Mesothelial cell of epicardium (in vitro differentiated cells): ENCODE results near the gene ZNF106. TPM values are rescaled to one million over a fixed set of nuclear protein-coding genes. Genes with fewer than 3 reads are reported as not detected.

Experiments
- DNase-seq, 2 experiments: peaks; one replicate each; pipeline ENCODE4 v3.0.0; 2021; ENCODE audit warnings: low spot score in 2 of 2; ENCODE audit not compliant: unreplicated experiment in 2 of 2
- H3K27ac Mint-ChIP-seq: 2 replicates; pipeline ENCODE4 v1.8.0; 2021; ENCODE audit warnings: mixed read lengths
- H3K27me3 Mint-ChIP-seq: 2 replicates; pipeline ENCODE4 v1.8.0; 2021; ENCODE audit warnings: low read depth, mixed read lengths
- H3K36me3 Mint-ChIP-seq: 2 replicates; pipeline ENCODE4 v1.8.0; 2021; ENCODE audit warnings: mixed read lengths
- H3K4me1 Mint-ChIP-seq: 2 replicates; pipeline ENCODE4 v1.8.0; 2021; ENCODE audit warnings: mixed read lengths
- H3K4me3 Mint-ChIP-seq: 2 replicates; pipeline ENCODE4 v1.8.0; 2021; ENCODE audit warnings: mild to moderate bottlenecking, moderate library complexity, mixed read lengths
- H3K9me3 Mint-ChIP-seq: 2 replicates; pipeline ENCODE4 v1.8.0; 2021; ENCODE audit warnings: mixed read lengths
- total RNA-seq: library from RNA; stranded (reverse); gene quantifications from 3 replicates; pipeline ENCODE4 v1.2.1, GENCODE V29; 2021
- TF ChIP-seq, protein P1 (sequence below): fragments of 200-600 bp; sonication (generic); IDR thresholded peaks from one replicate; pipeline ENCODE4 v1.5.0; 2021; ENCODE audit warnings: antibody characterized with exemption; ENCODE audit not compliant: unreplicated experiment

The ZNF106 gene
- total RNA-seq, 1 donor from 2014 or later: 52.9 TPM

DNA sequence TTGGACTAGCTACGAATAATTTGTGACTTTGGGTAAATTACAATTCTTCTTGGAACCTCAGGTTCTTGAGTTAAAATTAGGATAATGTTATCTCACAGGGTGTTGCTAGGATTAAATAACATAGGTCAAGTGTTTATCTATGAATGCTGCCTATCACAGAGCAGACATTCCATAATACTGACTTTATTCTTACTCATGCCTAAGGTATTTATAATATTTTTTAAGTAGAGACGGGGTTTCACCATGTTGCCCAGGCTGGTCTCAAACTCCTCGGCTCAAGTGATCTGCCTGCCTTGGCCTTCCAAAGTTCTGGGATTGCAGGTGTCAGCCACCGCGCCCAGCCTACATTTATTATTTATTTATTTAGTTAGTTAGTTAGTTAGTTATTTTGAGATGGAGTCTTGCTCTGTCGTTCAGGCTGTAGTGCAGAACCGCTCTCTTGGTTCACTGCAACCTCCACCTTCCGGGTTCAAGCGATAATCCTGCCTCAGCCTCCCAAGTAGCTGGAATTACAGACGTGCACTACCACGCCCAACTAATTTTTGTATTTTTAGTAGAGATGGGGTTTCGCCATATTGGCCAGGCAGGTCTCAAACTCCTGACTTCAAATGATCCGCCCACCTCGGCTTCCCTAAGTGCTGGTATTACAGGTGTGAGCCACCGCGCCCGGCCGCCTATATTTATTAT lies 741 bp upstream of the ZNF106 start:
- Mint-ChIP-seq H3K9me3 (no peaks in the 10 kb centered on the region), H3K4me3 (peak overlapping the region; percentile 95), H3K27me3 (no peaks in the 10 kb centered on the region), H3K27ac (peak overlapping the region; percentile 99), H3K36me3 (peaks cover 2% of the 10 kb centered on the region), H3K4me1 (peaks cover 34% of the 10 kb centered on the region)
- DNase-seq: no peak
- TF ChIP-seq, protein P1, sequence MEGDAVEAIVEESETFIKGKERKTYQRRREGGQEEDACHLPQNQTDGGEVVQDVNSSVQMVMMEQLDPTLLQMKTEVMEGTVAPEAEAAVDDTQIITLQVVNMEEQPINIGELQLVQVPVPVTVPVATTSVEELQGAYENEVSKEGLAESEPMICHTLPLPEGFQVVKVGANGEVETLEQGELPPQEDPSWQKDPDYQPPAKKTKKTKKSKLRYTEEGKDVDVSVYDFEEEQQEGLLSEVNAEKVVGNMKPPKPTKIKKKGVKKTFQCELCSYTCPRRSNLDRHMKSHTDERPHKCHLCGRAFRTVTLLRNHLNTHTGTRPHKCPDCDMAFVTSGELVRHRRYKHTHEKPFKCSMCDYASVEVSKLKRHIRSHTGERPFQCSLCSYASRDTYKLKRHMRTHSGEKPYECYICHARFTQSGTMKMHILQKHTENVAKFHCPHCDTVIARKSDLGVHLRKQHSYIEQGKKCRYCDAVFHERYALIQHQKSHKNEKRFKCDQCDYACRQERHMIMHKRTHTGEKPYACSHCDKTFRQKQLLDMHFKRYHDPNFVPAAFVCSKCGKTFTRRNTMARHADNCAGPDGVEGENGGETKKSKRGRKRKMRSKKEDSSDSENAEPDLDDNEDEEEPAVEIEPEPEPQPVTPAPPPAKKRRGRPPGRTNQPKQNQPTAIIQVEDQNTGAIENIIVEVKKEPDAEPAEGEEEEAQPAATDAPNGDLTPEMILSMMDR: no peak

- TF ChIP-seq, protein P1: no peak
- H3K4me3 Mint-ChIP-seq: peak overlapping the region; percentile 95
- H3K36me3 Mint-ChIP-seq: peaks cover 2% of the 10 kb centered on the region
- no peaks in the 10 kb centered on the region for H3K27me3 Mint-ChIP-seq
- no peaks in the 10 kb centered on the region for H3K9me3 Mint-ChIP-seq
- DNase-seq: no peak
- peak overlapping the region; percentile 99 for H3K27ac Mint-ChIP-seq
- peaks cover 21% of the 10 kb centered on the region for H3K4me1 Mint-ChIP-seq
Measured at GRCh38 chr15:42490291-42490670, 660 bp downstream of the ZNF106 start.

DNA sequence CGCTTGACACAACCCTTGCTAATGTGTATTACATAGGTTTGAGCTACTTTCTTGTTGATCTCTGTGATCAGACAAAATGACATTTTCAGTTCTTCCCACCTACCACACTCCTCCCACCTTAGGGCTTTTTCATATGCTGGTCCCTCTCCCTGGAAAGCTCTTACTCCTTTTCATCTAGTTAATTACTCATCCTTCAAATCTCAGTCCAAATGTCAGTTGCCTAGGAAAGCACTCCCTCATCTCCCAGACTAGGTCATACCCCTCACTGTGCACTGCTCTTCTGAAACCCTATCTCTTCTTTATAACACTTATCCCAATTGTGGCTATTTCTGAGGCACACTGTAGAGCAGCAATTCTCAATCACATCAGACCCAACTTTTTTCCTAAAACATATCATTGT lies 7.3 kb downstream of the ZNF106 start:
- Mint-ChIP-seq H3K4me1 (peaks cover 4% of the 10 kb centered on the region), H3K27ac (no peak overlapping the region), H3K9me3 (peaks cover 11% of the 10 kb centered on the region), H3K4me3 (no peak overlapping the region), H3K36me3 (peaks cover 14% of the 10 kb centered on the region), H3K27me3 (no peaks in the 10 kb centered on the region)
- DNase-seq: no peak
- TF ChIP-seq, protein P1: no peak

DNA sequence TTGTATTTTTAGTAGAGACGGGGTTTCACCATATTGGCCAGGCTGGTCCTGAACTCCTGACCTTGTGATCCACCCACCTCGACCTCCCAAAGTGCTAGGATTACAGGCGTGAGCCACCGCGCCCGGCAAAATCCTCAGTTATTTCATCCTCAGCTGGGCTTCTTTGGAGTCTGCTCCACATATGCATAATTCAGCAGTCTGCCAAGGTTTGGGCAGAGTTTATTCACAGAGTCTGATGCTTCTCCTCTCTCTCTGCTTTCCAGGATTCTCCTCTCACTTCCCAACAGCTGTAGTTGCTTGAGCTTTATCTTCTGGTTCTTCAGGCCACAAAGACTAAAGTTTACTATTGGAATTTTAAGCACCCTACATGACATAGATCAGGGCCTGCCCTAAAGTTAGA lies 8.2 kb downstream of the ZNF106 start:
- Mint-ChIP-seq H3K4me3 (no peak overlapping the region), H3K4me1 (no peaks in the 10 kb centered on the region), H3K27me3 (no peaks in the 10 kb centered on the region), H3K27ac (no peak overlapping the region), H3K9me3 (peaks cover 11% of the 10 kb centered on the region), H3K36me3 (peaks cover 14% of the 10 kb centered on the region)
- TF ChIP-seq, protein P1: no peak
- DNase-seq: no peak

DNA sequence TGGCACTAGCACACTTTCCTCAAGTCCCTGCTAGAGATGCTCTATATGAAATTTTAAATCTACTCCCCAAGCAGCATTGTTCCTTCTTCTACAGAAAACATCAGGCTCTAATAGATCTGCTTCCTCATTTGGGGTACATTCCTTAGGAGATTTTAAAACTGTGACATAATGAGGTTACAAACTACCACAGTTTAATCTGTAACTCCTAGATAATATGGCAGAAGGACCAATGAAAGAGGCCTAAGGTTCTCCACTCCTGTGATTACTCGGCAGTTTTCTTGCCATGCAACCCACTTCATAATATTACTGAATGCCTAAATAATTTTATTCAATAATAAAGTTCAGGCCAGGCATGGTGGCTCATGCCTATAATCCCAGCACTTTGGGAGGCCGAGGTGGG lies 16.1 kb downstream of the ZNF106 start:
- no peaks in the 10 kb centered on the region for H3K9me3 Mint-ChIP-seq
- no peaks in the 10 kb centered on the region for H3K4me1 Mint-ChIP-seq
- no peak overlapping the region for H3K4me3 Mint-ChIP-seq
- no peaks in the 10 kb centered on the region for H3K27me3 Mint-ChIP-seq
- DNase-seq: no peak
- H3K36me3 Mint-ChIP-seq: peaks cover 2% of the 10 kb centered on the region
- no peak overlapping the region for H3K27ac Mint-ChIP-seq
- TF ChIP-seq, protein P1: no peak

GRCh38 chr15:42471002-42471401 lies 19.9 kb downstream of the ZNF106 start:
- Mint-ChIP-seq H3K9me3 (no peaks in the 10 kb centered on the region), H3K4me3 (no peak overlapping the region), H3K27ac (no peak overlapping the region), H3K4me1 (no peaks in the 10 kb centered on the region), H3K27me3 (no peaks in the 10 kb centered on the region), H3K36me3 (peaks cover 4% of the 10 kb centered on the region)
- TF ChIP-seq, protein P1: no peak
- DNase-seq: no peak
